Bronchial epithelial cell (primary cell): ENCODE results near the gene NUCKS1. TPM values are rescaled to one million over a fixed set of nuclear protein-coding genes. Genes with fewer than 3 reads are reported as not detected.

ENCODE experiments used
- DNase-seq: peaks from one replicate; pipeline ENCODE4 v3.0.0-alpha.2; 2010; ENCODE audit warnings: low read depth
- FAIRE-seq: peaks from 2 replicates; lab custom pipeline; 2011; peaks lifted over from hg19 to GRCh38; lab: Jason Lieb, UNC
- H3K27me3 ChIP-seq: 2 replicates; pipeline ENCODE4 v1.5.1; 2011; ENCODE audit warnings: low read length; ENCODE audit not compliant: control insufficient read depth, insufficient read depth
- H3K36me3 ChIP-seq: 2 replicates; pipeline ENCODE4 v1.5.1; 2011; ENCODE audit warnings: low read length; ENCODE audit not compliant: control insufficient read depth, insufficient read depth
- H3K4me3 ChIP-seq: 2 replicates; pipeline ENCODE4 v1.5.1; 2011; ENCODE audit warnings: mild to moderate bottlenecking, low read depth, low read length, control low read depth
- CTCF ChIP-seq: IDR thresholded peaks from 2 replicates; pipeline ENCODE4 v1.5.1; 2011; ENCODE audit warnings: mild to moderate bottlenecking, moderate library complexity, low read length, control low read depth, inconsistent platforms; ENCODE audit not compliant: insufficient read depth, severe bottlenecking
- total RNA-seq: library from RNA; depleted of rRNA; stranded (reverse); fragments of >200 nt; gene quantifications from 2 replicates; pipeline ENCODE4 v1.2.1, GENCODE V29; 2014

NUCKS1 gene
- total RNA-seq, 1 donor from 2014 or later: 72.1 TPM

- DNase-seq: no peak
- Histone ChIP-seq H3K4me3 (no peak overlapping the region), H3K36me3 (peaks cover 7% of the 10 kb centered on the region), H3K27me3 (no peaks in the 10 kb centered on the region)
- no peak for TF ChIP-seq CTCF
- no peak for FAIRE-seq
Observed at GRCh38 chr1:205719762-205720161, 30.2 kb downstream of the NUCKS1 start.

DNA sequence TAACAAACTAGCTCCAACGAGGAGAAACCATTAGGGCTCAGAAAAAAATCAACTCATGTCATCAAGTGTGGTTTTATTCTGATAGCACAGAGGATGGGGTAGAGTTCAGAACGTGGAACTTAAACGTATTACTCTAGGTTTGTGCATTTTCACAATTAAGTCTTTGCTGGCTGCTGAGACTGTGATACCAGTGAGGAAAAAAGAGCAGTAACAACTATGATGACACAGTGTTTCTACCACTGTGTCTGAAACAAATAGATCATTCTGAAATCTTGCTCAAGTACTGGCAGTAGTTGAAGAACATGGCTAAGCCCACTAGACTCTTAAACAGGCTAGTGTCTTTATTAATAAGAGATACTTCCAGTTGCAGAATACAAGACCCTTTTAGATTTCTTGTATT, 31.0 kb downstream of the NUCKS1 start:
- H3K4me3 ChIP-seq: no peak overlapping the region
- FAIRE-seq: no peak
- no peaks in the 10 kb centered on the region for H3K27me3 ChIP-seq
- peaks cover 7% of the 10 kb centered on the region for H3K36me3 ChIP-seq
- no peak for TF ChIP-seq CTCF
- no peak for DNase-seq

- DNase-seq: no peak
- TF ChIP-seq CTCF: no peak
- FAIRE-seq: no peak
- no peak overlapping the region for H3K4me3 ChIP-seq
- no peaks in the 10 kb centered on the region for H3K27me3 ChIP-seq
- peaks cover 7% of the 10 kb centered on the region for H3K36me3 ChIP-seq
Observed at GRCh38 chr1:205716371-205717132, 33.4 kb downstream of the NUCKS1 start.

DNA sequence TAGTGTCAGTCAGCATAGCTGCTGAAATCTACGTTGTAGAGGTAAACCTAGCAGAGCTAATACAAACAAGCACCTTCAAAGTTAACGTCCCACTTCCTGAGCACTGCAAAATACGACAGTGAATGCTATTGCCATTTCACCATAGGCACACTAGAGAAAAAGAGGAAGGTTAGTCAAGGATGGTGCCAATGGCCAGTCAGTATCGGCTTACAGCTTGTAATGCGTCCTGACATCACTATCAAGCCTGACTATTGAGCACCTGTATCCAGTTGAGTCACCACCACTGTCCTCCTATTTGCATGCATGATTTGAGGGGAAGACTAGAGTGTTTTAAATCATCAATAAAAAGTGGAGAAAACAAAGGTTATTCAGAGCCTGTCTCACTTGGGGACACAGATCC, 34.4 kb downstream of the NUCKS1 start:
- peaks cover 9% of the 10 kb centered on the region for H3K36me3 ChIP-seq
- H3K27me3 ChIP-seq: no peaks in the 10 kb centered on the region
- TF ChIP-seq CTCF: no peak
- FAIRE-seq: no peak
- DNase-seq: peak; percentile 40
- H3K4me3 ChIP-seq: no peak overlapping the region

DNA sequence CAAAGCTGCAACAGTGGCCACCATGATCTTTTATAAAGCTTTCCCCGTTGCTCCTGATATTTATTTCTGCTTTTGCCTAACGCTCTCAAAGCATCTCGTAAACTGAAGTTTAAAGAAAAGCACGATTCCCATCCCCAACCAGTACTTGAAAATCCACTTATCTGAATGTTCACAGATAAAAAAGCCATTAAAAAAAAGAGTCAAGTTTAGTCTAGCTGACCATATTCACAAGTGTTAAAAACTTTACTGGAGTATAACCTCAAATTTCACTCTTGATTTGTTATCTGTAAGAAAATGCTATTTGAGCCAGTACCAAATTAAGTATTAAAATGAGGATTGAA, 35.1 kb downstream of the NUCKS1 start:
- FAIRE-seq: no peak
- peaks cover 8% of the 10 kb centered on the region for H3K36me3 ChIP-seq

More for the DNA sequence above, 35.1 kb downstream of the NUCKS1 start:
- H3K27me3 ChIP-seq: no peaks in the 10 kb centered on the region
- no peak overlapping the region for H3K4me3 ChIP-seq
- DNase-seq: no peak
- TF ChIP-seq CTCF: no peak
